GM12873 (cell line): ENCODE data around the gene HID1.

Source experiments
- TF ChIP-seq, protein P1 (sequence below): IDR thresholded peaks from 2 replicates; pipeline ENCODE4 v1.5.1; 2012; ENCODE audit warnings: low read depth, mild to moderate bottlenecking, moderate library complexity, low read length, control low read depth; ENCODE audit not compliant: insufficient read depth; ENCODE audit errors: missing control alignments

The HID1 gene

GRCh38 chr17:74954115-74954514 is 18.4 kb downstream of the HID1 start:
- TF ChIP-seq, protein P1, sequence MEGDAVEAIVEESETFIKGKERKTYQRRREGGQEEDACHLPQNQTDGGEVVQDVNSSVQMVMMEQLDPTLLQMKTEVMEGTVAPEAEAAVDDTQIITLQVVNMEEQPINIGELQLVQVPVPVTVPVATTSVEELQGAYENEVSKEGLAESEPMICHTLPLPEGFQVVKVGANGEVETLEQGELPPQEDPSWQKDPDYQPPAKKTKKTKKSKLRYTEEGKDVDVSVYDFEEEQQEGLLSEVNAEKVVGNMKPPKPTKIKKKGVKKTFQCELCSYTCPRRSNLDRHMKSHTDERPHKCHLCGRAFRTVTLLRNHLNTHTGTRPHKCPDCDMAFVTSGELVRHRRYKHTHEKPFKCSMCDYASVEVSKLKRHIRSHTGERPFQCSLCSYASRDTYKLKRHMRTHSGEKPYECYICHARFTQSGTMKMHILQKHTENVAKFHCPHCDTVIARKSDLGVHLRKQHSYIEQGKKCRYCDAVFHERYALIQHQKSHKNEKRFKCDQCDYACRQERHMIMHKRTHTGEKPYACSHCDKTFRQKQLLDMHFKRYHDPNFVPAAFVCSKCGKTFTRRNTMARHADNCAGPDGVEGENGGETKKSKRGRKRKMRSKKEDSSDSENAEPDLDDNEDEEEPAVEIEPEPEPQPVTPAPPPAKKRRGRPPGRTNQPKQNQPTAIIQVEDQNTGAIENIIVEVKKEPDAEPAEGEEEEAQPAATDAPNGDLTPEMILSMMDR, result no peak

- TF ChIP-seq, protein P1, result no peak
Observed at GRCh38 chr17:74953134-74953687, 19.3 kb downstream of the HID1 start.

- TF ChIP-seq, protein P1, result no peak
Observed at GRCh38 chr17:74952431-74953133, 20.0 kb downstream of the HID1 start.

DNA sequence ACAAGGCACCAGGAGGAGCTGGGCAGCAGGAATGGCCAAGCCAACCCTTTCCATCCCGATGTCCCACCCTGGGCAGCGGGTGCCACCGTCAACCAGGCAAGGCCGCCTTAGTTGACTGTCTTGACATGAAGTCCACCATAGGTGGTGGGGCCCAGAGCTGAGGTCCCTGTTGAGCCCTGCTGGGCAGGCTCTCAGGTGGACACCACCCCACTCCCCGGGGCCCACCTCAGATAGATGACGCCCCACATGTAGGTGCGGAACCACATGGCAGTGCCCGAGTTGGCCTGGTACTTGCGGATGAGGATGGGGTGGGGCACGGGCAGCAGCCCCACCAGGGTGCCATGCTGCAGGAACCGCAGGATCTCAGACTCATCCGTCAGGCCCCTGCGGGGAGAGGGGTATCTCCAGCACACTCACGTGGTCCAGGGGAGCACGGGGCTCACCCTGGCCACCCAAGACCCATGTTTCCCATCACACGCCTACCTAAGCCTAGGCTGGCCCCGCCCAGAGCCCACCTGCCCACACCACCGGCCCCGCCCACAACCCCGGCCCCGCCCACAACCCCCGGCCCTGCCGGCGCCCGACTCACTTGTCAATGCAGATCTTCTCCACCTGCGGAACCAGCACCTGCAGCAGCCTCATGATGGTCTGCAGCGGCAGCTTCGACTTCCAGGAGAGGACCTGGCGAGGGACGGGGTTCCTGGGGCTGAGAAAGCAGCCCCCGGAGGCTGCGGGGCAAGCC is 20.7 kb downstream of the HID1 start:
- TF ChIP-seq, protein P1, result no peak

DNA sequence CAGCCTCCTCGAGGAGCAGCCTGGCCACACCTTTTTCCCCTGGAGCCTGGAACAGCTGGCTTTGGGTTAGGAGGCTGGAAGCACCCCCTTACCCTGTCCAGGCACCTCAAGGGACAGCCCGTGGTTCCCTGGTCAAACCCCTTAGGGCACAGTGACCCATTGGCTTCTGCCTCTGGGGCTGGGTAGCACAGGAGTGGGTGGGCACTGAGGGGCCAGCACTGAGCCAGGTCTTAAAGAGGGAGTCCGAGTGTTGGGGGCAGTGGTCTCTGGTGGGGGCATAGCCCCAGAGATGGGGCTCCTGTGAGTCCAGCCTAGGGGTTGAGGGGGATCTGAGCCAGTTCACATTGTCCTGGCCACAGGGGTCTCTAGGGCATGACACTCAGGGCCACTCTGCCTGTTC is 21.5 kb downstream of the HID1 start:
- TF ChIP-seq, protein P1, result no peak

DNA sequence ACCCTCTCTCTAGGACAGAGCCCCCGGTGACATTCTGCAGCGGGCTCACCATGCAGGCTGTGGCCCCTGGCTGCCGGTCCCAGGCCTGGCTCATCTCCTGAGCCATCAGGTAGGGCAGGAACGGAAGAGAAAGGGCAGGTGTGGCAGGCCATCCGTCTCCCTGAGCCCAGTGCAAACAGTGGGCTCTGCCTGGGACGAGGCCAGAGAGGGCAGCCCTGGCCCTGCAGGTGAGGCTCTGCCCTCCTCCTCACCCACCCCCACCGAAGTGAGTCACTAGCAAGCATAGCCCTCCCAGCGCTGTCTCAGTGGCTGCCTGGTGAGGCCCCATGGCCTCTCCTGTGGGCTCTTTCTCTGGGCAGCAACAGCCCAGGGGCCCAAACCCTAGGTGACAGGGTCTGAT is 22.4 kb downstream of the HID1 start:
- TF ChIP-seq, protein P1, result no peak

DNA sequence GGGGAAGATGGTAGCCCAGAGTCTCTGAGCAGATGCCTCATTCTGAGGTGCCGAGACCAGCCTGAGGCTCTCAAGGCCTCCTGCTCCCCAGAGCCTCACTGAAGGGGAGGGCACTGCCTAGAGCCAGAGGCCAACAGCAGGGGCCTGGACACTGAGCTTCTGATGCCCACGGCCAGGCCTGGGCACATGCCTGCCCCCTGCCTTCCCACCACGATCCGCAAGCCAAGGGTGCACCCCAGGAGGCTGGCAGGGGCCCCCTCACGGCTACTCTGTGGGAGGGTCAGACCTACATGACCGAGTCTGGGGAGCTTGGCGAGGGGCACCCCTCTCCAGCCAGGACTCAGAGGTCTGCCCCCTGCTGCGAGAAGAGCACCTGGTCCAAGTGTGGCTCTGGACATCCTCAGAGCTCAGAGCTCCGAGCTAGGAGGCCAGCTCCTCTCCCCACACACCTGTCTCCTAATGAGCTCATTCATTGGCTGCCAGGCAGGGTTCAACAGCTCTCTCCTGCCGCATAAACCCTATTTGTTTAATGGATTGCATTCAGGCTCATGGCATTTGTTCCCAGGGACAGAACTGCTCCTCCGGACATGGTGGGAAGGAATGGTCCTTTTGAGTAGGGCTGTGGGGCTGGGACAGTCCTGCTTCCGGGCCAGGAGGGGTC is 23.0 kb downstream of the HID1 start:
- TF ChIP-seq, protein P1, result no peak
